HG03469 (cell line): Measurements from ENCODE around the gene RASGEF1C.
"Not testable (repeated sequence)": the region's sequence is repeated elsewhere in the genome, so short reads cannot be mapped to it uniquely, and the experiment has no call there.

ENCODE experiments used
- ATAC-seq: cut with Tn5 transposase; IDR thresholded peaks from one replicate; pipeline ENCODE4 v1.9.1; 2021; ENCODE audit warnings: mild to moderate bottlenecking, moderate library complexity, moderate number of reproducible peaks; ENCODE audit not compliant: unreplicated experiment

RASGEF1C gene

GRCh38 chr5:180212363-180213255, 3.6 kb upstream of the RASGEF1C start:
- ATAC-seq: no peak

- no peak for ATAC-seq
These were observed 2.7 kb upstream of the RASGEF1C start for GRCh38 chr5:180211761-180212035.

- ATAC-seq: no peak
These were observed 2.1 kb upstream of the RASGEF1C start for GRCh38 chr5:180210961-180211760.

GRCh38 chr5:180210077-180210476, 1.1 kb upstream of the RASGEF1C start:
- not testable (repeated sequence) for ATAC-seq

- ATAC-seq: no peak
These were observed 453 bp downstream of the RASGEF1C start for GRCh38 chr5:180208435-180209081.

GRCh38 chr5:180208038-180208434, 975 bp downstream of the RASGEF1C start:
- ATAC-seq: no peak

GRCh38 chr5:180207593-180207992, 1.4 kb downstream of the RASGEF1C start:
- ATAC-seq: no peak

GRCh38 chr5:180206993-180207392, 2.0 kb downstream of the RASGEF1C start:
- ATAC-seq: no peak

GRCh38 chr5:180205916-180206315, 3.1 kb downstream of the RASGEF1C start:
- no peak for ATAC-seq

GRCh38 chr5:180204276-180204819, 4.7 kb downstream of the RASGEF1C start:
- ATAC-seq: no peak

GRCh38 chr5:180202939-180203573, 6.0 kb downstream of the RASGEF1C start:
- ATAC-seq: no peak

GRCh38 chr5:180201051-180201987, 7.7 kb downstream of the RASGEF1C start:
- no peak for ATAC-seq

- ATAC-seq: no peak
These were observed 9.6 kb downstream of the RASGEF1C start for GRCh38 chr5:180199390-180199789.

GRCh38 chr5:180198208-180198607, 10.8 kb downstream of the RASGEF1C start:
- no peak for ATAC-seq

GRCh38 chr5:180197016-180197702, 11.9 kb downstream of the RASGEF1C start:
- ATAC-seq: no peak

- no peak for ATAC-seq
These were observed 14.3 kb downstream of the RASGEF1C start for GRCh38 chr5:180194410-180195345.

GRCh38 chr5:180193749-180194375, 15.1 kb downstream of the RASGEF1C start:
- no peak for ATAC-seq

- no peak for ATAC-seq
These were observed 17.3 kb downstream of the RASGEF1C start for GRCh38 chr5:180191716-180192115.
